ENCODE results near the gene HAUS7. TPM values are rescaled to one million over a fixed set of nuclear protein-coding genes. Genes with fewer than 3 reads are reported as not detected.

HAUS7 gene
- total RNA-seq, 1 experiment from 2014 or later = 59.9 TPM

- DNase-seq (ENCODE audit: low read depth, low spot score) (no peak), ATAC-seq (no peak)
- H3K9me3 ChIP-seq (ENCODE audit: control insufficient read depth, insufficient read depth, low read depth, low read length) = no peaks in the 10 kb centered on the region
- H3K36me3 ChIP-seq (ENCODE audit: control insufficient read depth, insufficient read depth, low read length) = no peaks in the 10 kb centered on the region
- no TSS peak for BruUV-seq (replicated peaks)
- in situ Hi-C loops (cut with HindIII; ENCODE audit: low pct_unique_long_range_greater_than_20kb, low sequenced_read_pairs) (no loop called here), intact Hi-C loops (cut with micrococcal nuclease; ENCODE audit: unreplicated experiment) (no loop called here)
- H3K4me1 ChIP-seq (ENCODE audit: control insufficient read depth, insufficient read depth, low read length) = no peaks in the 10 kb centered on the region
- H3K4me3 ChIP-seq (ENCODE audit: low read depth in 2 of 2, low read length in 2 of 2) = no peak overlapping the region
- TF ChIP-seq TCF7L2 (IDR thresholded peaks at IDR 0.05; ENCODE audit: low read depth, low read length) = no peak
- no peak for TF ChIP-seq CTCF (IDR thresholded peaks at IDR 0.05)
- no peak for TF ChIP-seq SIN3A (IDR thresholded peaks at IDR 0.05; ENCODE audit: borderline replicate concordance, insufficient read depth, low read depth, low read length)
- no peak for TF ChIP-seq REST (IDR thresholded peaks at IDR 0.05; ENCODE audit: insufficient read depth in 1 of 2, low read depth in 2 of 2, low read length in 1 of 2)
- no peak for TF ChIP-seq POLR2AphosphoS5 (IDR thresholded peaks at IDR 0.05; ENCODE audit: low read depth, low read length)
- ChIA-PET CTCF (no interaction called here), POLR2A (no interaction called here)
- H3K27me3 ChIP-seq (ENCODE audit: control insufficient read depth, insufficient read depth, low read length) = no peaks in the 10 kb centered on the region
- H3K27ac ChIP-seq (ENCODE audit: low read length) = no peak overlapping the region
Observed at GRCh38 chrX:153449368-153450113, 20.8 kb downstream of the HAUS7 start.

- POLR2A ChIA-PET = no interaction called here
- H3K9me3 ChIP-seq (ENCODE audit: control insufficient read depth, insufficient read depth, low read depth, low read length) = no peaks in the 10 kb centered on the region
- no peak overlapping the region for H3K4me3 ChIP-seq (ENCODE audit: low read depth in 2 of 2, low read length in 2 of 2)
- intact Hi-C loops (cut with micrococcal nuclease; ENCODE audit: unreplicated experiment) (no loop called here), in situ Hi-C loops (cut with HindIII; ENCODE audit: low pct_unique_long_range_greater_than_20kb, low sequenced_read_pairs) (no loop called here)
- DNase-seq (ENCODE audit: low read depth, low spot score) (no peak), ATAC-seq (no peak)
- no peaks in the 10 kb centered on the region for H3K36me3 ChIP-seq (ENCODE audit: control insufficient read depth, insufficient read depth, low read length)
- no peaks in the 10 kb centered on the region for H3K4me1 ChIP-seq (ENCODE audit: control insufficient read depth, insufficient read depth, low read length)
- CTCF ChIA-PET = no interaction called here
- no peaks in the 10 kb centered on the region for H3K27me3 ChIP-seq (ENCODE audit: control insufficient read depth, insufficient read depth, low read length)
- no peak overlapping the region for H3K27ac ChIP-seq (ENCODE audit: low read length)
- no TSS peak for BruUV-seq (replicated peaks)
- TF ChIP-seq POLR2AphosphoS5 (IDR thresholded peaks at IDR 0.05; ENCODE audit: low read depth, low read length) = no peak
- TF ChIP-seq SIN3A (IDR thresholded peaks at IDR 0.05; ENCODE audit: borderline replicate concordance, insufficient read depth, low read depth, low read length) = no peak
- TF ChIP-seq REST (IDR thresholded peaks at IDR 0.05; ENCODE audit: insufficient read depth in 1 of 2, low read depth in 2 of 2, low read length in 1 of 2) = no peak
- TF ChIP-seq CTCF (IDR thresholded peaks at IDR 0.05) = no peak
- TF ChIP-seq TCF7L2 (IDR thresholded peaks at IDR 0.05; ENCODE audit: low read depth, low read length) = no peak
Observed at GRCh38 chrX:153448556-153449367, 21.6 kb downstream of the HAUS7 start.
